Measurements from ENCODE around the gene ST14. TPM values are rescaled to one million over a fixed set of nuclear protein-coding genes. Genes with fewer than 3 reads are reported as not detected.

ST14 gene
- total RNA-seq, 4 donors from 2014 or later = 1.2 to 3.4 (median 2.6) TPM

- H3K9me3 ChIP-seq = no peaks in the 10 kb centered on the region
- H3K27me3 ChIP-seq = peaks cover 0 to 56% (median 11%) of the 10 kb centered on the region in 4 donors
- 86% methylated on average over 14 of the region's 14 CpGs for WGBS
- H3K27ac ChIP-seq (replicated peaks in 1 of 4) = no peak overlapping the region
- no peak for TF ChIP-seq POLR2A (IDR thresholded peaks at IDR 0.05; ENCODE audit: low read depth)
- no peak for TF ChIP-seq EP300 (IDR thresholded peaks at IDR 0.05)
- TF ChIP-seq CTCF (IDR thresholded peaks at IDR 0.05) = no peak
- TF ChIP-seq POLR2AphosphoS5 (IDR thresholded peaks at IDR 0.05) = no peak
- no peaks in the 10 kb centered on the region for H3K36me3 ChIP-seq
- no peak for DNase-seq (ENCODE audit: extremely low spot score)
- peaks cover 6 to 18% (median 14%) of the 10 kb centered on the region in 4 donors for H3K4me1 ChIP-seq
- intact Hi-C loops (cut with DNase I) = no loop called here
- H3K4me3 ChIP-seq = peak overlapping the region; percentile 42 to 58 (median 44)
Measured at GRCh38 chr11:130159139-130159538, 443 bp upstream of the ST14 start.

- DNase-seq (ENCODE audit: extremely low spot score) = no peak
- Histone ChIP-seq H3K27ac (replicated peaks in 1 of 4) (no peak overlapping the region), H3K36me3 (no peaks in the 10 kb centered on the region), H3K4me3 (peak overlapping the region; percentile 42 to 58 (median 44)), H3K27me3 (peaks cover 0 to 61% (median 11%) of the 10 kb centered on the region in 4 donors), H3K4me1 (peaks cover 6 to 18% (median 14%) of the 10 kb centered on the region in 4 donors), H3K9me3 (no peaks in the 10 kb centered on the region)
- WGBS = 72% methylated on average over 19 of the region's 19 CpGs
- TF ChIP-seq EP300 (IDR thresholded peaks at IDR 0.05) (no peak), POLR2AphosphoS5 (IDR thresholded peaks at IDR 0.05) (no peak), CTCF (IDR thresholded peaks at IDR 0.05) (no peak), POLR2A (IDR thresholded peaks at IDR 0.05; ENCODE audit: low read depth) (no peak)
- intact Hi-C loops (cut with DNase I) = no loop called here
Measured at GRCh38 chr11:130160498-130161155, 1.0 kb downstream of the ST14 start.

GRCh38 chr11:130161441-130162145 is 2.0 kb downstream of the ST14 start:
- intact Hi-C loops (cut with DNase I) = no loop called here
- Histone ChIP-seq H3K36me3 (no peaks in the 10 kb centered on the region), H3K4me1 (peaks cover 6 to 18% (median 14%) of the 10 kb centered on the region in 4 donors), H3K27ac (replicated peaks in 1 of 4) (no peak overlapping the region), H3K4me3 (no peak overlapping the region), H3K27me3 (peaks cover 0 to 61% (median 11%) of the 10 kb centered on the region in 4 donors), H3K9me3 (no peaks in the 10 kb centered on the region)
- 73% methylated on average over 11 of the region's 11 CpGs for WGBS
- TF ChIP-seq POLR2A (IDR thresholded peaks at IDR 0.05; ENCODE audit: low read depth) (no peak), EP300 (IDR thresholded peaks at IDR 0.05) (no peak), CTCF (IDR thresholded peaks at IDR 0.05) (no peak), POLR2AphosphoS5 (IDR thresholded peaks at IDR 0.05) (no peak)
- DNase-seq (ENCODE audit: extremely low spot score) = no peak

- WGBS = 79% methylated on average over 5 of the region's 5 CpGs
Measured at GRCh38 chr11:130162733-130163132, 3.2 kb downstream of the ST14 start.

More at GRCh38 chr11:130162733-130163132, 3.2 kb downstream of the ST14 start:
- H3K27me3 ChIP-seq = peaks cover 0 to 61% (median 11%) of the 10 kb centered on the region in 4 donors
- DNase-seq (ENCODE audit: extremely low spot score) = no peak
- no peak overlapping the region for H3K27ac ChIP-seq (replicated peaks in 1 of 4)
- H3K4me3 ChIP-seq = no peak overlapping the region
- TF ChIP-seq POLR2A (IDR thresholded peaks at IDR 0.05; ENCODE audit: low read depth) = no peak
- no peak for TF ChIP-seq CTCF (IDR thresholded peaks at IDR 0.05)
- no peak for TF ChIP-seq POLR2AphosphoS5 (IDR thresholded peaks at IDR 0.05)
- no peak for TF ChIP-seq EP300 (IDR thresholded peaks at IDR 0.05)
- H3K9me3 ChIP-seq = no peaks in the 10 kb centered on the region
- H3K36me3 ChIP-seq = no peaks in the 10 kb centered on the region
- intact Hi-C loops (cut with DNase I) = no loop called here
- peaks cover 6 to 18% (median 14%) of the 10 kb centered on the region in 4 donors for H3K4me1 ChIP-seq
